ENCODE measurements around the gene KIF1B. TPM values are rescaled to one million over a fixed set of nuclear protein-coding genes. Genes with fewer than 3 reads are reported as not detected.

KIF1B gene
- total and polyA plus RNA-seq, 4 experiments from 2014 or later = 1.3 to 18.1 (median 10.8) TPM

DNA sequence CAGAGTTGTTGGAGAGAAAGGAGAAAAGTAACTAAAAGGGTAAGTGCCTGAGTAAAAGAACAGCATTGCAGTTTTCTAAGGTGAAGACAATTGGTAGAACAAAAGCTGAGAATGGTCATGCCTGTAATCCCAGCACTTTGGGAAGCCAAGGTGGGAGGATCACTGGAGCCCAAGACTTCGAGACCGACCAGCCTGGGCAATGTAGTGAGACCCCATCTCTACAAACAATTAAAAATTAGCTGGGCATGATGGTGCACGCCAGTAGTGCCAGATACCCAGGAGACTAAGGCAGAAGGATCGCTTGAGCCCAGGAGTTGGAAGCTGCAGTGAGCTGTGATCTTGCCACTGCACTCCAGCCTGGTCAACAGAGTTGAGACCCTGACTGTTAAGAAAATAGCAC is 173.3 kb downstream of the KIF1B start:
- peaks cover 5% of the 10 kb centered on the region for H3K4me1 ChIP-seq (ENCODE audit: insufficient read depth, low read length)
- CTCF ChIA-PET (ENCODE audit: partially characterized antibody) = no interaction called here
- no peaks in the 10 kb centered on the region for H3K9me3 ChIP-seq (ENCODE audit: control insufficient read depth in 1 of 2, low read length in 2 of 2)
- no peak overlapping the region for H3K4me3 ChIP-seq (ENCODE audit: low read length in 2 of 2)
- H3K9me3 Mint-ChIP-seq = no peaks in the 10 kb centered on the region
- intact Hi-C loops (cut with micrococcal nuclease) = no loop called here
- no peak for DNase-seq
- no peak overlapping the region for H3K4me3 Mint-ChIP-seq
- no peaks in the 10 kb centered on the region for H3K27me3 Mint-ChIP-seq
- H3K4me1 Mint-ChIP-seq = peaks cover 0 to 8% (median 2%) of the 10 kb centered on the region in 4 donors
- no peaks in the 10 kb centered on the region for H3K36me3 ChIP-seq (ENCODE audit: insufficient read depth, low read length)
- H3K36me3 Mint-ChIP-seq = peaks cover 6 to 7% of the 10 kb centered on the region in 2 donors
- no peaks in the 10 kb centered on the region for H3K27me3 ChIP-seq (ENCODE audit: insufficient read depth, low read length)
- H3K27ac Mint-ChIP-seq = no peak overlapping the region
- no peak overlapping the region for H3K27ac ChIP-seq (ENCODE audit: low read depth, low read length)
- POLR2A ChIA-PET (ENCODE audit: partially characterized antibody) = no interaction called here

DNA sequence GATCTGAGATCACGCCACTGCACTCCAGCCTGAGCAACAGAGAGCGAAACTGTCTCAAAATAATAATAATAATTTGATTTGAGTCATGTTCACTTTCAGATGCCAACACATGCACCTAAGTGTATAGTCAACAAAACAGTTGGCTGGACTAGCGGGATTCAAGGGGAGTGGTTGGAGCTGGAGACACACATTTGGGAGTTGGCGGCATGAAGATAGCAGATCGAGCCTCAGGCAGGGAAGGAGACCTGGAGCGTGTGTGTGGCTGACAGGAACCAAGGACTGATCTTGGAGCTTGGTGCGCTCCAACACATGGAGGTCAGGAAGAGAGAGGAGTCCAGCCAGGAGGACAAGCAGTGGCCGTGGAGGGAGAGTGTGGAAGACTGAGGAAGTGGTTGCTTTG is 173.8 kb downstream of the KIF1B start:
- ChIA-PET POLR2A (ENCODE audit: partially characterized antibody) (no interaction called here), CTCF (ENCODE audit: partially characterized antibody) (no interaction called here)
- H3K27ac ChIP-seq (ENCODE audit: low read depth, low read length) = no peak overlapping the region
- H3K4me1 ChIP-seq (ENCODE audit: insufficient read depth, low read length) = peaks cover 5% of the 10 kb centered on the region
- Mint-ChIP-seq H3K27me3 (no peaks in the 10 kb centered on the region), H3K27ac (peak overlapping the region in 2 of 7 donors; percentile 26 to 77), H3K9me3 (no peaks in the 10 kb centered on the region), H3K4me3 (no peak overlapping the region), H3K4me1 (peaks cover 0 to 8% (median 2%) of the 10 kb centered on the region in 4 donors), H3K36me3 (peaks cover 2 to 4% of the 10 kb centered on the region in 2 donors)
- no peaks in the 10 kb centered on the region for H3K27me3 ChIP-seq (ENCODE audit: insufficient read depth, low read length)
- intact Hi-C loops (cut with micrococcal nuclease) = no loop called here
- H3K4me3 ChIP-seq (ENCODE audit: low read length in 2 of 2) = no peak overlapping the region
- no peak for DNase-seq
- H3K9me3 ChIP-seq (ENCODE audit: control insufficient read depth in 1 of 2, low read length in 2 of 2) = no peaks in the 10 kb centered on the region
- no peaks in the 10 kb centered on the region for H3K36me3 ChIP-seq (ENCODE audit: insufficient read depth, low read length)

DNA sequence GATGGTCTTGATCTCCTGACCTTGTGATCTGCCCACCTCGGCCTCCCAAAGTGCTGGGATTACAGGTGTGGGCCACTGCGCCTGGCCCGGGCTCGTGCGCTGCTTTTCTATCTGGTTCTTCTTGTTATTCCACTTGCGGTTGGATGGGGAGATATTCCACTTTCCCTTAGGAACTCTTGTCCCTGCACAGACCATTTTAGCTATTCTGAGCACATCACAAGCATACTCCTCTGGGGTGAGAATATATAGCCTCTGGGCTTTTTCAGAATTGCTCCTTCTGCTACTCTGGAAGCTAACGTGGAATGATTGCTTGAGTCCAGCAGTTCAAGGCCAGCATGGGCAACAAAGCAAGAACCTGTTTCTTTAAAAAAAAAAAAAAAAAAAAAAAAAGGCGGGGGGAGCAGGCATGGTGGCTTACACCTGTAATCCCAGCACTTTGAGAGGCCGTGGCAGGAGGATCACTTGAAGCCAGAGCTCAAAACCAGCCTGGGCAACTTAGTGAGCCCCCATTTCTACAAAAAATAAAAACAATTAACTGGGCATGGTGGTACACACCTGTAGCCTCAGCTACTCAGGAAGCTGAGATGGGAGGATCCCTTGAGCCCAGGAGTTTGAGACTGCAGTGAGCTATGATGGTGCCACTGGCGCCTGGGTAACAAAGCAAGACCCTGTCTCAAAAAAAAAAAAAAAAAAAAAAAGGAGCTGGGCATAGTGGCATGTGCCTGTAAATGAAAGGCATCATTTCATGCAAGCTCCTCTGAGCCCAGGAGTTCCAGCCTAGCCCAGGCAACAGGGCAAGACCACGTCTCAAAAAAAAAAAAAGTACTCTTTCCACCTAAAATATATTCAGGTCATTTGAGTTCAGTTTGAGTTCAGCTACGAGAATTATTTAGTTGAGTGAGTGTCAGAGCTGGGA is 176.6 kb downstream of the KIF1B start:
- ChIA-PET CTCF (ENCODE audit: partially characterized antibody) (interaction anchor here (0.6 to 2.1 kb wide), 4 partner anchors 11 to 1398 kb away, joined by 3 to 8 read pairs (median 3); partner anchors contain the start of gene PGD), POLR2A (ENCODE audit: partially characterized antibody) (interaction anchor here (2.3 kb wide), 1 partner anchor 12 kb away, joined by 7 read pairs; the partner anchor contains the start of gene PGD)
- no peaks in the 10 kb centered on the region for H3K9me3 Mint-ChIP-seq
- peaks cover 5% of the 10 kb centered on the region for H3K4me1 ChIP-seq (ENCODE audit: insufficient read depth, low read length)
- H3K36me3 Mint-ChIP-seq = peaks cover 0 to 4% of the 10 kb centered on the region in 2 donors
- H3K9me3 ChIP-seq (ENCODE audit: control insufficient read depth in 1 of 2, low read length in 2 of 2) = no peaks in the 10 kb centered on the region
- H3K27me3 Mint-ChIP-seq = no peaks in the 10 kb centered on the region
- H3K36me3 ChIP-seq (ENCODE audit: insufficient read depth, low read length) = no peaks in the 10 kb centered on the region
- H3K4me1 Mint-ChIP-seq = peaks cover 0 to 8% (median 2%) of the 10 kb centered on the region in 4 donors
- DNase-seq = no peak
- H3K4me3 ChIP-seq (ENCODE audit: low read length in 2 of 2) = no peak overlapping the region
- intact Hi-C loops (cut with micrococcal nuclease) = no loop called here
- no peaks in the 10 kb centered on the region for H3K27me3 ChIP-seq (ENCODE audit: insufficient read depth, low read length)
- H3K27ac ChIP-seq (ENCODE audit: low read depth, low read length) = no peak overlapping the region
- peak overlapping the region in 1 of 7 donors; percentile 62 for H3K27ac Mint-ChIP-seq
- H3K4me3 Mint-ChIP-seq = no peak overlapping the region

DNA sequence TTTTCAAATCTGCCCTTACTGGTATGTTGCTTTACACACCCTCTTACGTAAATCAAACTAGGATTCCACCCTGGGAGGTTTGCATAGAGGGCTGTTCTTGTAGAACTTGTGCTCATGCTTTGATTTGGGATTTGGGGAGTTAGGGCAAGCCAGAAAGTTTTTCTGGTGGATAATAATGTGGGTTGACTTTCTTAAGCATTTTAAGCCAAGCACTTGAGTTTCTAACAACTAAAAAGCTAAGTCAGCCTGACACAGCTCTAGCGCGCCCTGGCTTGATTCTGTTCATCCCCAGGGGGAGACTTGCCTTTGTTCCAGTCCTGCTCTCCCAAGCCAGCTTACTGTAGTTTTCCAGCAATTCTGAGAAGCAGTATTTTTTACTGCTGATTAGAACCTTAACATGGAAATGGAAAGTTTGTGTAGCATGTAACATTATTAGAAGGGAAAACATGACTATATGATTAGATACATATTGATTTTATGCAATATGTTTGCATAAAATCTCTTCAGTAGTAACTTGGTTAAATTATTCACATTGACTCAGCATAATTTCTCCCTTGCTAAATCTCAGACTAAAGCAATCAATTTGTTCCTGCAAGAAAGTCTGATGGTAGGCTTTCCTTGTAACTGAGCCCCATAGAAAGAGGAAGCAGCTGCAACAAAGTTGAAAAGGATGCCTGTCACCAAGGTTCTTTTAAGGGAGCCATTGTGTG is 177.5 kb downstream of the KIF1B start:
- DNase-seq = peak in 1 of 5 donors; percentile 8
- peaks cover 0 to 8% (median 2%) of the 10 kb centered on the region in 4 donors for H3K4me1 Mint-ChIP-seq
- no peak overlapping the region for H3K4me3 ChIP-seq (ENCODE audit: low read length in 2 of 2)
- CTCF ChIA-PET (ENCODE audit: partially characterized antibody) = interaction anchor here (0.6 to 2.1 kb wide), 4 partner anchors 10 to 1398 kb away, joined by 3 to 8 read pairs (median 4); partner anchors contain the start of gene PGD
- H3K4me1 ChIP-seq (ENCODE audit: insufficient read depth, low read length) = peaks cover 5% of the 10 kb centered on the region
- H3K27ac Mint-ChIP-seq = peak overlapping the region in 1 of 7 donors; percentile 46
- no peaks in the 10 kb centered on the region for H3K9me3 Mint-ChIP-seq
- H3K36me3 ChIP-seq (ENCODE audit: insufficient read depth, low read length) = no peaks in the 10 kb centered on the region
- intact Hi-C loops (cut with micrococcal nuclease) = loop anchor here (1.0 kb wide), 1 partner anchor 10 kb away; no protein-coding TSS in a partner anchor
- H3K36me3 Mint-ChIP-seq = peaks cover 0 to 4% of the 10 kb centered on the region in 2 donors
- no peaks in the 10 kb centered on the region for H3K9me3 ChIP-seq (ENCODE audit: control insufficient read depth in 1 of 2, low read length in 2 of 2)
- H3K27me3 Mint-ChIP-seq = no peaks in the 10 kb centered on the region
- no peak overlapping the region for H3K27ac ChIP-seq (ENCODE audit: low read depth, low read length)
- no peaks in the 10 kb centered on the region for H3K27me3 ChIP-seq (ENCODE audit: insufficient read depth, low read length)
- POLR2A ChIA-PET (ENCODE audit: partially characterized antibody) = interaction anchor here (2.3 kb wide), 1 partner anchor 11 kb away, joined by 7 read pairs; the partner anchor contains the start of gene PGD
- no peak overlapping the region for H3K4me3 Mint-ChIP-seq

DNA sequence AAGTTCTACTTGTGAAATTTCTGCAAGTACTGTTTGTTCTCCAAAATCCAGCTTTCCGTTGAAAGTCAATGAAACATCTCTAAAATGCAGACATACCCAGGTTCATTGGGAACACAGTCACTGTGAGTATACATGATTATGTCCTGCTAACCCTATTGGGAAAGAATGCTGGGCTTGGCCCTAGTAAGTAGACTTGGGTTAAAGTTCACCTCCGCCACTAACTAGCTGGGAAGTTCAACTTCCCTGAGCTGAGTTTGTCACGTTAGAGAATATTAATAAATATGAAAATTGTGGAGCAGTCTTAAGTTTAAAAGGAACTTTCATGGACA is 178.0 kb downstream of the KIF1B start:
- POLR2A ChIA-PET (ENCODE audit: partially characterized antibody) = interaction anchor here (2.3 kb wide), 1 partner anchor 10 kb away, joined by 7 read pairs; the partner anchor contains the start of gene PGD
- Histone ChIP-seq H3K27ac (ENCODE audit: low read depth, low read length) (no peak overlapping the region), H3K4me3 (ENCODE audit: low read length in 2 of 2) (no peak overlapping the region), H3K9me3 (ENCODE audit: control insufficient read depth in 1 of 2, low read length in 2 of 2) (no peaks in the 10 kb centered on the region), H3K36me3 (ENCODE audit: insufficient read depth, low read length) (no peaks in the 10 kb centered on the region), H3K27me3 (ENCODE audit: insufficient read depth, low read length) (no peaks in the 10 kb centered on the region), H3K4me1 (ENCODE audit: insufficient read depth, low read length) (peaks cover 5% of the 10 kb centered on the region)
- no peak for DNase-seq
- peaks cover 0 to 8% (median 2%) of the 10 kb centered on the region in 4 donors for H3K4me1 Mint-ChIP-seq
- no peak overlapping the region for H3K27ac Mint-ChIP-seq
- H3K9me3 Mint-ChIP-seq = no peaks in the 10 kb centered on the region
- H3K36me3 Mint-ChIP-seq = peaks cover 0 to 2% of the 10 kb centered on the region in 2 donors
- no peak overlapping the region for H3K4me3 Mint-ChIP-seq
- H3K27me3 Mint-ChIP-seq = no peaks in the 10 kb centered on the region
- CTCF ChIA-PET (ENCODE audit: partially characterized antibody) = interaction anchor here (0.6 to 2.1 kb wide), 2 partner anchors 10 to 97 kb away, joined by 4 to 8 read pairs; partner anchors contain the start of gene PGD
- intact Hi-C loops (cut with micrococcal nuclease) = loop anchor here (1.0 kb wide), 1 partner anchor 10 kb away; no protein-coding TSS in a partner anchor

DNA sequence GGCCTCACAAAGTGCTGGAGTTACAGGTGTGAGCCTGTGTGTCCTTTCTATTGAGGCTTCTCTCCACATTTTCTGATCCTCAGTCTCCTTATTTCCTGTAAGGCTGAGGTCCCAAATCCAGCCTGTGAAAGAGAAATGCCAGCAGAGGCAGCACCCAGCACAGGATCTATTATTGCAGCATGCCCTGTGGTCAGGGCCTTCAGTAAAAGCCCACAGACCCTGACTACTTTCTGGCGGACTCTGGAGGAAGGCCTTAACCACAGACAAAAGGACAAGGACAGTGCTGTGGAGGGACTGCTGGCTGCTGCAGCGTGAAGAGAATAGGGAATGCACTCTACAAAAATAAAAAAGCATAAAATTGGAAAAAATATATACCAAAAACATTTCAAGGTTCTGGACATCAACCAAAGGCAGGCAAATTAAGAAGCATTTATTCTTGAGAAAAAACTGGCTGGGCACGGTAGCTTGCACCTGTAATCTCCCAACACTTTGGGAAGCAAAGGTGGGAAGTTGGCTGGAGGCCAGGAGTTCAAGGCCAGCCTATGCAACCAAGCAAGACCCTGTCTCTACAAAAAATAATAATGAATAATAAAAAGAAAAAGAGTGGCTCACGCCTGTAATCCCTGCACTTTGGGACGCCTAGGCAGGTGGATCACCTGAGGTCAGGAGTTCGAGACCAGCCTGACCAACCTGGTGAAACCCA is 179.1 kb downstream of the KIF1B start:
- CTCF ChIA-PET (ENCODE audit: partially characterized antibody) = no interaction called here
- Mint-ChIP-seq H3K4me3 (no peak overlapping the region), H3K4me1 (peaks cover 0 to 8% (median 2%) of the 10 kb centered on the region in 4 donors), H3K36me3 (no peaks in the 10 kb centered on the region), H3K27ac (no peak overlapping the region), H3K27me3 (no peaks in the 10 kb centered on the region), H3K9me3 (peaks cover 0 to 2% (median 0%) of the 10 kb centered on the region in 8 donors)
- Histone ChIP-seq H3K27me3 (ENCODE audit: insufficient read depth, low read length) (no peaks in the 10 kb centered on the region), H3K4me1 (ENCODE audit: insufficient read depth, low read length) (peaks cover 5% of the 10 kb centered on the region), H3K36me3 (ENCODE audit: insufficient read depth, low read length) (no peaks in the 10 kb centered on the region), H3K27ac (ENCODE audit: low read depth, low read length) (no peak overlapping the region), H3K4me3 (ENCODE audit: low read length in 2 of 2) (no peak overlapping the region), H3K9me3 (ENCODE audit: control insufficient read depth in 1 of 2, low read length in 2 of 2) (no peaks in the 10 kb centered on the region)
- no peak for DNase-seq
- POLR2A ChIA-PET (ENCODE audit: partially characterized antibody) = interaction anchor here (2.3 kb wide), 1 partner anchor 9 kb away, joined by 7 read pairs; the partner anchor contains the start of gene PGD
- intact Hi-C loops (cut with micrococcal nuclease) = no loop called here

Data from CD4-positive, alpha-beta memory T cell (primary cell).